CD4-positive, alpha-beta T cell treated with Interleukin-10 for 1 hour (primary cell): ENCODE data around the gene ZNF615.
"Not testable (repeated sequence)": the region's sequence is repeated elsewhere in the genome, so short reads cannot be mapped to it uniquely, and the experiment has no call there.

Experiments used
- DNase-seq: peaks from one replicate; pipeline ENCODE4 v3.0.0-alpha.2; 2020

ZNF615 gene

DNA sequence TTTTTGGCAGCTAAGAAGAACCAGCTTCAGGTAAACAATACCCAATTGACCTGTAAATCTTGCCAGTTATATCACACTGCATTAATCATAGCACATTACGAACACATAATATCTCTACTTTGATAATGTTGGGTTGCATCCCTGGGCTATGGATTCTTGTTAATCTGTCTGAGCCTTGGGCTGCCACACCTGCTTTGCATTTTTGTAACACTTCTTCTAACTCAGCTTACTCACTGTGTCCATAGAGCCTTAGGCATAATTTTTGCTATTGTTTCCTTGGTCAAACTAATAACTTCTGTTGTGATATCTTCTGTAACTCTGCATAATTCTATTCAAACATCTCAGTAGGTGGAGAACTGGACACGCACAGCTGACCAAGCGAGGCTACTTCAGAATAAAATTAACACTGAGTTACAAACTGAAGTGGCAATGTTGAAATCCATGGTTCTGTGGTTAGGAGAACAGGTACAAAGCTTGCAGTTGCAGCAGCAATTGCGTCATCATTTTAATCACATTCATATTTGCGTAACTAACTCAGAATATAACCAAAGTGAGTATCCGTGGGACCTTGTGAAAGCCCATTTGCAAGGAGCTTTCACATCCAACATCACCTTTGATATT lies 27.8 kb downstream of the ZNF615 start:
- DNase-seq, result no peak

DNA sequence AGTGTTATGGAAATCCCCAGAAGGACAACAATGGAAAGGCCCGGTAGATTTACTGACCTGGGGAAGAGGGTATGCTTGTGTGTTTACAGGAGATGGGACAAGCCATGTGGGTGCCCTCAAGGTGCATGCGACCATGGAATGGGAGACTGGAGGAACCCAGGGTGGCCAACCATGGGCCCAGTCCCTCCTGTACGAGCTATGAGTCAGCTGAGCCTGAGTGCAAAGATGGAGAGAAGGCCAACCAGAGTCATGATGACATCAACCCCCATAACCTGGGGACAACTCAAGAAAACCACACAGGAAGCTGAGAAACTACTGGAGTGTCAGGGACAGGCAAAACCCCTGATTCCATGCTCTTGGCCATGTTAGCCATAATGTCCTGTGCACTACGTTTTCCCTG lies 29.1 kb downstream of the ZNF615 start:
- DNase-seq, result no peak

DNA sequence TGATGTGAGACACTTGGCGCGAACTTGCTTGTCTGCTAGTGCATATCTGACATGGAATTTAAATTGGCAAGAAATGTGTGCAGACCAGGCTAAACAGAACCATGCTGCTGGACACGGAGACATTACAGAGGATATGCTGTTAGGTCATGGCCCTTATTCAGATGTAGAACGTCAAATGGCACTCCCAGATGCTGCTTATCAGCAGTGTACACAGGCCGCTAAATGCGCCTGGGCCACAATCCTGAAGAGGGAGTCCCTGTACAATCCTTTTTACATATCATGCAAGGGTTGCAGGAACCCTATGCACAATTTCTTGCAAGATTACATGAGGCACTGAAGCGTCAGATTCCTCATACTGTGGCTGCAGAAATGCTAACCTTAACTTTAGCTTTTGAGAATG lies 30.7 kb downstream of the ZNF615 start:
- no peak for DNase-seq

DNA sequence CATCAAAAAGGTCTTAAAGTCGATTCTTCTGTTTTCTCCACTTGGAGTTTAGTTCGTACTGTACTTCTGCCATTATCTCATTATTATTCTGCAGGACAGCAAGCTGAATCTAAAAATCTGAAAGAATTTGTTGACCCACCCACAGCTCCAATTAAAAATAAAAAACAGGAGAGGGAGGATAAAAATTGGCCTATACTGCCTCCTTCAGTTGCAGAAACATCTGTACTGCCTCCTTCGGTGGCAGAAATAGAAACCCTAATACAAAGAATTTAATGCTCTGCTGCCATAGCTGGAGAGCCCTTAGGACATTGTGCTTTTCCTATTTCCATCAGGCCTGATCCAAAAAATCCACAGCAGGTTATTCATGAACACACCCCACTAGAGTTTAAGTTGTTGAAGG lies 31.2 kb downstream of the ZNF615 start:
- DNase-seq, result no peak

DNA sequence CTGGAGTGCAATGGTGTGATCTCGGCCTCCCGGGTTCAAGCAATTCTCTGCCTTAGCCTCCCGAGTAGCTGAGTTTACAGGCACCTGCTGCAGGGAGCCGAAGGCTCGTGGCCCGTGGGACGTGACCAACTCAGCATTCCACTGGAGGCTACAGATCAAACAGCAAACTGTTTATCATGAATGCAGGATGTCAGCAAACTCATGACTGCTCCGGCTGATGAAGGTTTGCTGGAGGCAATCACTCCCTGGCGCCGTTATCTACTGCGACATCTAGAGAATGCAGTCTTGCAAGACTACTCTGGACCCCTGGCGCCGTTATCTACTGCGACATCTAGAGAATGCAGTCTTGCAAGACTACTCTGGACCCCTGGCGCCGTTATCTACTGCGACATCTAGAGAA lies 32.2 kb downstream of the ZNF615 start:
- DNase-seq, result not testable (repeated sequence)

DNA sequence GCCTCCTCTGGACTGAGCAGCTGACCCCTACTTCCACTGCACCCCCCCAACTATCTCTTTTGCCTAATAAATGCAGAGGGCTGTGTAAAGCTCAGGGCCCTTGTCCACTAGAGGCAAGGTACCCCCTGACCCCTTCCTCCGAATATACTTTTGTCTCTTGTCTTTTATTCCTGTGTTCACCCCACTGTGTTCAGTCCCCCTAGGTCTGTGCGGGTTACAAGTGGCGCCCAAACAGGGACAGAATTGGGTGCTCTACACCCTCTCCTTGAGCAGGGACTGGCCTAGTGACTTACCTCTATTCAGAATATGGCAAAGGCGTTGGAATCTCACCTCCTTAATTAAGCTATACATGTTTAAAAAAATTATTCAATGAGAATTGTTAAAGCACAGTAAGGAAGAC lies 36.4 kb downstream of the ZNF615 start:
- DNase-seq, result peak; percentile 24

DNA sequence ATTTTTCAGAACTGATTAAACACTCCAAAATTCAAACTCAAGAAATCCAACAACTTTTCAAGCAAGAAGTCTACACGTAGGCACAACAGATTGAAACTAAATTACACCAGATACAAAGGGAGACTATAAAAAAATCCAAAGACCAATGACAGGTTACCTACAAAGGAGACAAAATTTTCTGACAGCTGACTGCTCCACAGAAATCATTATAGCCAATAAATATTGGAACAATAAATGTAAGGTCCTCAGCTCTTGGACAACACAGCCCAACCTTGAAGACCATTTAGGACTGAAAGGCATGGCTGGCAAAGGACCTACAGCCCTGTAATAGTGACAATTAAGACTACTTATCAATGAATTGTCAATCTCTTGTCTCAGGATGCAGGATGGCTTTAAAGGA lies 37.3 kb downstream of the ZNF615 start:
- DNase-seq, result no peak

DNA sequence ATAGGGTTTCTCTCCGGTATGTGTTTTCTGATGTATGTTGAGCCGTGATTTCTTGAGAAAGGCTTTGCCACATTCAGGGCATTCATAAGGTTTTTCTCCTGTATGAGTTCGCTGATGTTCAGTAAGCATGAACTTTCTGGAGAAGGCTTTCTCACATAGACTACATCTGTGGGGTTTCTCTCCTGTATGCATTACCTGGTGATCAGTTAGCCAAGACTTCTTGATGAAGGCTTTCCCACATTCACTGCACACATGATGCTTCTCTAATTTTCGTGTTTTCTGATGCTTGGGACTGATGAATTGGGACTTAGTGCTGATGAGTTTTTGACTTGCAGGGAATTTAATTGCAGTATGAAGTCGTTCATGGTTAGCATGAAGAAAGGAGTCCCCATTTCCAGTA lies 42.4 kb downstream of the ZNF615 start:
- DNase-seq, result no peak

DNA sequence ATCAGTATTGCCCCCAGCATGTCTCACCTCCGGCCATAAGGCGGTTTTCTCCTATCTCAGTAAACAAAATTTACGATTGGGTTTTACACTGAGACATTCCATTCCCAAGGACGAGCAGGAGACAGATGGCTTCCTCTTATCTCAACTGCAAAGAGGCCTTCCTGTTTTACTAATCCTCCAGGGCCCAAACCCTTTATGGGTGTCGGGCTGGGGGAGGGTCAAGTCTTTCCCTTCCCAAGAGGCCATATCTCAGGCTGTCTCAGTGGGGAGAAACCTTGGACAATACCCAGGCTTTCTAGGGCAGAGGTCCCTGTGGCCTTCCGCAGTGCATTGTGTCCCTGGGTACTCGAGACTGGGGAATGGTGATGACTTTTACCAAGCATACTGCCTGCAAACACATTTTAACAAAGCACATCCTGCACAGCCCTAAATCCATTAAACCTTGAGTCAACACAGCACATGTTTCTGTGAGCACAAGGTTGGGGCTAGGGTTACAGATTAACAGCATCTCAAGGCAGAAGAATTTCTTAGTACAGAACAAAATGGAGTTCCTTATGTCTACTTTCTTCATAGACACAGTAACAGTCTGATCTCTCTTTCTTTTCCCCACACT lies 47.3 kb downstream of the ZNF615 start:
- DNase-seq, result not testable (repeated sequence)

DNA sequence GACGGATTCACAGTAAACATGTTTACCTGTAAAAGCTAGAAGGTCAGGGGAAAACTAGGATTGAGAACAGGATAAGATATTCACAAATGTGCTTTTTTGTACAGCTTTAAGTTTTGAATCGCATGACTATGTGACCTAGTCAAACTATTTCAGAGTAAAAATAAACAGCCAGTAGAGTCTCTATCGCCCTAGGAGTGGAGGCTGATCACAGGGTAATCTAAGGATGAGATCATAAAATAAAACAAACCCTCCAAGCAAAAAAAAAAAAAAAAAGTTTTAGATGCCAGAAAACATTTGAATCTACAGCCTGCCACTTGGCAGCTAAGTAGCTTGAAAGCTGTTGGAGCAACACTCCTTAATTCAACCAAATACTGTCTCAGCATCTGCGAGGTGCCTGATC lies 48.2 kb downstream of the ZNF615 start:
- no peak for DNase-seq

DNA sequence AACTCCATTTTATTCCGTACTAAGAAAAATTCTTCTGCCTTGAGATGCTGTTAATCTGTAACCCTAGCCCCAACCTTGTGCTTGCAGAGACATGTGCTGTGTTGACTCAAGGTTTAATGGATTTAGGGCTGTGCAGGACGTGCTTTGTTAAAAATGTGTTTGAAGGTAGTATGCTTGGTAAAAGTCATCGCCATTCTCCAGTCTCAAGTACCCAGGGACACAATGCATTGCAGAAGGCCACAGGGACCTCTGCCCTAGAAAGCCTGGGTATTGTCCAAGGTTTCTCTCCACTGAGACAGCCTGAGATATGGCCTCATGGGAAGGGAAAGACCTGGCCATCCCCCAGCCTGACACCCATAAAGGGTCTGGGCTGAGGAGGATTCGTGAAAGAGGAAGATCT lies 50.2 kb downstream of the ZNF615 start:
- DNase-seq, result not testable (repeated sequence)

DNA sequence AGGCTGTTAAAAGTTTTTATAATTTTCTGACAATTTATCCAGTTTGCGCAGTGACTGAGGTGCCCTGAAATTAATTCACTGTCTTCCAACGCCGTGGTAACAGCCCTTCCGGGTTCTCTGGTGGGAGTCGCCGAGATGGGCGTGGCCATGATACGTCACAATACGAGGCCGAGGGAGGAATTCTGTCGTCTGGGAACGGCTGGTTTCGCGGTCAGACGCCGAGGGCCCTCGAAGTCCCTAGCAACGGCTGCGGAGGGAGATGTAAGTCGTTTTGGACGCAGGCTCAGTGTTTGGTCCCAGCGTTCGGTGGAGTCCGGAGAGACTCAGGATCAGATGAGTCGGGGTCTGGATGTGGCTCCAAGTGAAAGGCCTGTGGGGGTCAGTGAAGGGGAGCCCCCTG lies 59.0 kb downstream of the ZNF615 start:
- DNase-seq, result no peak

DNA sequence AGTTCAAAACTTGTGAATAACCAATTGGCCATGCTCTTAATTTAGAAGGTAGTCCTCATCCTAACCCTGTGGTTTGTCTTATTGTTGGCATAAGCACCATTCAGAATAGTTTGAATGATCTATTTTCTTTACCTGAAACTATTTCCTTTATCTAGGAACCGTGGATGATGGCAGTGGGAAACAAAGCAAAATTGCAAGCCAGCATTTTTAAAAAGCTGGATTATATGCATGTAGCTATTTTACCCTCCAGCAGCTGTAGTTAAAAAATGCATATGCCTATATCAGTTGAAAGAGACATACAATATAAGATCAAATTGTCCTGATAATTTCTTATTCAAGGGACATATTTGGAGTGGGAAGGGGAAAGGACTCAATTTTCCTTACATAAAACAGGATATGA lies 61.4 kb downstream of the ZNF615 start:
- no peak for DNase-seq

DNA sequence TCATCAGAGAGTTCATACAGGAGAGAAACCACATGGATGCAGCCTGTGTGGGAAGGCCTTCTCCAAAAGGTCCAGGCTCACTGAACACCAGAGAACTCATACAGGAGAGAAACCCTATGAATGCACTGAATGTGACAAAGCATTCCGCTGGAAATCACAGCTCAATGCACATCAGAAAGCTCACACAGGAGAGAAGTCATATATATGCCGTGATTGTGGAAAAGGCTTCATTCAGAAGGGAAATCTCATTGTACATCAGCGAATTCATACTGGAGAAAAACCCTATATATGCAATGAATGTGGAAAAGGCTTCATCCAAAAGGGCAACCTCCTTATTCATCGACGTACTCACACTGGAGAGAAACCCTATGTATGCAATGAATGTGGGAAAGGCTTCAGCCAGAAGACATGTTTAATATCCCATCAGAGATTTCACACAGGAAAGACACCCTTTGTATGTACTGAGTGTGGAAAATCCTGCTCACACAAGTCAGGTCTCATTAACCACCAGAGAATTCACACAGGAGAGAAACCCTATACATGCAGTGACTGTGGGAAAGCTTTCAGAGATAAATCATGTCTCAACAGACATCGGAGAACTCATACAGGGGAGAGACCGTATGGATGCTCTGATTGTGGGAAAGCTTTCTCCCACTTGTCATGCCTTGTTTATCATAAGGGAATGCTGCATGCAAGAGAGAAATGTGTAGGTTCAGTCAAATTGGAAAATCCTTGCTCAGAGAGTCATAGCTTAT lies 63.0 kb downstream of the ZNF615 start:
- DNase-seq, result no peak
